ENCODE results near the gene EIF4ENIF1.

- no peak for TF ChIP-seq ZNF274 (IDR thresholded peaks at IDR 0.05; ENCODE audit: low read depth, low read length)
- no peak for TF ChIP-seq YY1 (IDR thresholded peaks at IDR 0.05; ENCODE audit: insufficient read depth, insufficient read length)
Measured at GRCh38 chr22:31446208-31446607, 43.4 kb downstream of the EIF4ENIF1 start.

Measured in NT2/D1 (cell line).